Fibroblast of pulmonary artery (primary cell): ENCODE data around the gene SH2D2A.
A peak's percentile ranks its signal among the peaks of the same experiment; 100 is the strongest.

Experiments used
- DNase-seq: peaks from one replicate; pipeline ENCODE4 v3.0.0-alpha.2; 2010; ENCODE audit warnings: low read depth
- H3K4me3 ChIP-seq: replicated peaks from 2 replicates; pipeline ENCODE4 v1.5.1; 2011; ENCODE audit warnings: low read depth, mild to moderate bottlenecking, control low read depth, low read length, moderate library complexity
- TF ChIP-seq, protein P1 (sequence below): IDR thresholded peaks from 2 replicates; pipeline ENCODE4 v1.5.1; 2011; ENCODE audit warnings: mild to moderate bottlenecking, control low read depth, low read length, inconsistent platforms; ENCODE audit errors: missing control alignments

SH2D2A gene

DNA sequence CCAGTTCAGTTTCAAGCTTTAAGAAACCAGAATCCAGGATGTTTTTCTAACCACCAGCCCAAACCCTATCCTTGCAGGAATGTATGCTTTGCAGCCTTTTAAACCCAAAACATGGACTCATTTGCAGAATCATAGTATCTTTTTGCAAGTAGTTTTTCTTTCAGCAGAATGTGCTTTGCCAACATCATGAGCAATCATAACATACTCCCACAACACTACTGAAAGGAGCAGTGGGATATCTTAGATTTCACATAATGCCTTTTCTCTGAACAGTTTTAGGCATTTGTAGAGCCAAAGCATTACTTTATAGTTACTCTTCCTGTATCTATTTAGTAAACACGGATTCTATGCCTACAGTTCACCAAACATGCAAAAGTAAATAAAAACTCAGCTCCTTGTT is 10.0 kb upstream of the SH2D2A start:
- peak; percentile 33 for DNase-seq
- H3K4me3 ChIP-seq: no peak overlapping the region
- TF ChIP-seq, protein P1, sequence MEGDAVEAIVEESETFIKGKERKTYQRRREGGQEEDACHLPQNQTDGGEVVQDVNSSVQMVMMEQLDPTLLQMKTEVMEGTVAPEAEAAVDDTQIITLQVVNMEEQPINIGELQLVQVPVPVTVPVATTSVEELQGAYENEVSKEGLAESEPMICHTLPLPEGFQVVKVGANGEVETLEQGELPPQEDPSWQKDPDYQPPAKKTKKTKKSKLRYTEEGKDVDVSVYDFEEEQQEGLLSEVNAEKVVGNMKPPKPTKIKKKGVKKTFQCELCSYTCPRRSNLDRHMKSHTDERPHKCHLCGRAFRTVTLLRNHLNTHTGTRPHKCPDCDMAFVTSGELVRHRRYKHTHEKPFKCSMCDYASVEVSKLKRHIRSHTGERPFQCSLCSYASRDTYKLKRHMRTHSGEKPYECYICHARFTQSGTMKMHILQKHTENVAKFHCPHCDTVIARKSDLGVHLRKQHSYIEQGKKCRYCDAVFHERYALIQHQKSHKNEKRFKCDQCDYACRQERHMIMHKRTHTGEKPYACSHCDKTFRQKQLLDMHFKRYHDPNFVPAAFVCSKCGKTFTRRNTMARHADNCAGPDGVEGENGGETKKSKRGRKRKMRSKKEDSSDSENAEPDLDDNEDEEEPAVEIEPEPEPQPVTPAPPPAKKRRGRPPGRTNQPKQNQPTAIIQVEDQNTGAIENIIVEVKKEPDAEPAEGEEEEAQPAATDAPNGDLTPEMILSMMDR: no peak

DNA sequence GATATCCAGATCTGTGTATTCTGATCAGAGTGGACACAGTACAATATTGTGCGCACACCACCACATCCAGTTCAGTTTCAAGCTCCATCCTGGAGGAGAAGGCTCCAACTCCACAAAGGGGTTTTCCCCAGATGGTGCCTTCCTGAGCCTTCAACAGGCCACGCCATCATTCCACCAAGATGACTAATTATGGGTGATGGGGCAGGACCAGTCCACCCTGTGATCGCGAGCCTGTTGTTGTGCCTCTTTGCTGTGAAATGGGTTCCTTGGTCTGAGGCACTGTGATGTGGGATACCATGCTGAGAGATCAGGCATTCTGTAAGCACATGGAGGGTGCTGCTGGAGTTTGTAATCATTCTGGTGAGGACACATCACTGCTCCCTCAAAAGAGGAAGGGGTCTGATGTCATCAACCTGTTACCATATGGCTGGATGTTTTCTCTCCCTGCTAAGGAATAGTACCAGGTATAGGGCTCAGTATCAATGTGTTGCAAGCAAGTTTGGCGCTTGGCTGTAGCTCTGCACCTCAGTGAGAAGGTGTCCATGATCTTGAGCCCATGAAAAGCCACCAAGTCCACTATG is 6.7 kb upstream of the SH2D2A start:
- no peak overlapping the region for H3K4me3 ChIP-seq
- TF ChIP-seq, protein P1: no peak
- DNase-seq: no peak

DNA sequence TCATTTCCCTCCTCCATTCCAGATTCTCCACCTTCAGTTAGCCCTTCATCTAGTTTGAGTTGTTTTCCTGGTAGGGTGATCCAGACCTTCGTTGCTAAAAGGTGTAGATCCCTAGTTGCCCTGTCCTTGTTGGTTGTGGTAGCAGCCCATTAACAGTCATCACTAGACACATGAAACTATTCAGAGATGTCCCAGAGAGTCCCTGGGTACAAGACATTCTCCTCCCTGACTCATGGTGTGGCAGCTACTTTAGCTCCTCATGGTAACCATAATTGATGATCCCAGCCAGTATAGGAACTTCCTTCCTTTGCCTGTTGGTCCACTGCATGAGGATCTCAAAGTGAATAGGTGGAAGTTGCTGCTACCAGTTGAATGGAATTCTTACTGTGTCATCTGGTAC is 6.0 kb upstream of the SH2D2A start:
- no peak overlapping the region for H3K4me3 ChIP-seq
- no peak for DNase-seq
- TF ChIP-seq, protein P1: no peak

DNA sequence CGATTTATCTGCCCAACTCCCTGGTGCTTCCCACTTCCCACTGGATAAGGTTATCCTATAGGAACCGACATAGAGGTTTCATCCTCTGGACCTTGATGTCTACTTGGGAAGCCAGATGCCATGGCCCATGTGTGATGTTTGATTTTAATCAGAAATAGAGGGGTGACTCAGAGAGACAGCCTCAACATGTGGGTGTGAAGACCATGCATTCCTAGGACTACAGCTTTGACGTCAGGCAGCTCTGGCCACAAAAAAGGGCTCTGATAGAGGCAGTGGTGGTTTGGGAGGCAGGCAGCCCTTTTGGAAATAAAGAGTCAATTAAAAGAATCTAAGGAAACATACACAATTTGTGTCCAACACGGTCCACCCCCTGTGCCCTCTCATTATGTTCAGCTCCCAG is 5.2 kb upstream of the SH2D2A start:
- peak; percentile 36 for DNase-seq
- no peak overlapping the region for H3K4me3 ChIP-seq
- TF ChIP-seq, protein P1: no peak

DNA sequence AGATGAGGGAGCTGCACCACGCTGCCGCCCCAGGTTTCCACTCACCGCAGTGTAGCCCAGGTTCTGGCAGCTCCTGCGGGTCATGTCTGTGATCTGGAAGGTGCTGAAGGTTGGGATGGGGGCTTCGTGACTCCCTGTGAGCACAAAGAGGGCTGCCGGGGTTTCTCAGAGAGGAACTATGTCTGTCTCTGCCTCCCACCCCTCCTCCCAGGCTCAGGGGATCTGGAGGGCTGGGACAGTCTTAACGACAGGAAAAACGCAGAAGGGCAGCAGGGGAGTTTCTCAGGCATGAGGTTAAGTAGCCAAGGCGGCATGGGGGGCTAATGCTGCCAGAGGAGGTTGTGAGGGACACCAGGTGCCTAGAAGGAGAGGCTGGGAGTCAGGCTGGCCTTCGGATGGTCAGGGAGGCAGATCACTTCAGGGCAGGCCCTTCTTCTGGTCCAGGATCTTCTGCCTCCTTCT is 656 bp downstream of the SH2D2A start:
- no peak for DNase-seq
- TF ChIP-seq, protein P1: no peak
- no peak overlapping the region for H3K4me3 ChIP-seq

DNA sequence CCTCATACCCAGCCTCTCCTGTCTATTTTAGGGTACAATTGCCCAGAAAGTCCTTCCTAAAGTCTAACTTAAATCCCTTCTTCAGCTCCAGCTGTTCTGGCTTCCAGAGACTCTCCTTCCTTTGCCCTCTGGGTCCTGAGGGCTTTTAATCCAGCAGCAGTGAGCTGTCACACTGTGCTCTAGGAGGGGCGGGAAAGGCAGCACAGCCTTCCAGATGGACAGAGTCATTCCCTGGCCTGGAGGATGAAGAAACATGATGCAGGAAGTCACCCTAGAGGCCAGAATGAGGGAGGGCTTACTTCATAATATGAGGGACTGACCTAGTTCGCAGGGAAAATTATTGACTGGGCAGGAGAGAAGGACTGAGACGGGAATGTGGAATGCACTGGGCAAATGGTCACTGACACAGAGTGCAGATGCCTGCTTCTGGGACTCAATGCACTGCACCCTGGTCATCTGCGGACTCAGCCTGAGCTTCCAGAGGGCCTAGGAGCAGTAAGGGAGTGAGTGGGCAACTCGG is 1.3 kb downstream of the SH2D2A start:
- peak; percentile 83 for DNase-seq
- no peak overlapping the region for H3K4me3 ChIP-seq

More for the DNA sequence above, 1.3 kb downstream of the SH2D2A start:
- TF ChIP-seq, protein P1: no peak
